GM19351 (cell line): ENCODE data around the gene RMI1.
"Not testable (repeated sequence)": the region's sequence is repeated elsewhere in the genome, so short reads cannot be mapped to it uniquely, and the experiment has no call there.

ENCODE experiments used
- ATAC-seq: cut with Tn5 transposase; IDR thresholded peaks from one replicate; pipeline ENCODE4 v1.9.1; 2021; ENCODE audit warnings: mild to moderate bottlenecking, moderate library complexity; ENCODE audit not compliant: unreplicated experiment

RMI1 gene

GRCh38 chr9:83980395-83981125, at the start of gene RMI1:
TSS of gene RMI1 (plus strand) at chr9:83980805. CDS start at chr9:84000987, 20,182 bp downstream.
- peak; percentile 62 for ATAC-seq

GRCh38 chr9:83930881-83931280, 49.7 kb upstream of the RMI1 start:
- no peak for ATAC-seq

- no peak for ATAC-seq
Measured at GRCh38 chr9:83932011-83932410, 48.6 kb upstream of the RMI1 start.

- ATAC-seq, result no peak
Measured at GRCh38 chr9:83932851-83933250, 47.8 kb upstream of the RMI1 start.

DNA sequence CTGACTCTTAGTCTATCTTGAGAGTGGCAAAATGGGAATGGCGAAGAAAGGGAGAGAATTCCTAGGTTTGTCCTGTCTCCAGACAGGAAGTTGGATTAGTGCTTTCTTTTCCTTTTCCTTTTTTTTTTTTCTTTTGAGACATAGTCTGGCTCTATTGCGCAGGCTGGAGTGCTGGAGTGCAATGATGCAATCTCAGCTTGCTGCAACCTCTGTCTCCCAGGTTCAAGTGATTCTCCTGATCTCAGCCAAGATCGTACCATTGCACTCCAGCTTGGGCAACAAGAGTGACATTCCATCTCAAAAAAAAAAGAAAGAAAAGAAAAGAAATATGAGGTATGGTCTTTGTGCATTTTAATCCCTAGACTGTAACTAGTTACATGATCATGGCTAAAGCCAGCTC, 46.8 kb upstream of the RMI1 start:
- ATAC-seq, result no peak

GRCh38 chr9:83934569-83935275, 45.9 kb upstream of the RMI1 start:
- no peak for ATAC-seq

GRCh38 chr9:83935276-83935935, 45.2 kb upstream of the RMI1 start:
- ATAC-seq, result no peak

GRCh38 chr9:83936523-83936922, 44.1 kb upstream of the RMI1 start:
- no peak for ATAC-seq

DNA sequence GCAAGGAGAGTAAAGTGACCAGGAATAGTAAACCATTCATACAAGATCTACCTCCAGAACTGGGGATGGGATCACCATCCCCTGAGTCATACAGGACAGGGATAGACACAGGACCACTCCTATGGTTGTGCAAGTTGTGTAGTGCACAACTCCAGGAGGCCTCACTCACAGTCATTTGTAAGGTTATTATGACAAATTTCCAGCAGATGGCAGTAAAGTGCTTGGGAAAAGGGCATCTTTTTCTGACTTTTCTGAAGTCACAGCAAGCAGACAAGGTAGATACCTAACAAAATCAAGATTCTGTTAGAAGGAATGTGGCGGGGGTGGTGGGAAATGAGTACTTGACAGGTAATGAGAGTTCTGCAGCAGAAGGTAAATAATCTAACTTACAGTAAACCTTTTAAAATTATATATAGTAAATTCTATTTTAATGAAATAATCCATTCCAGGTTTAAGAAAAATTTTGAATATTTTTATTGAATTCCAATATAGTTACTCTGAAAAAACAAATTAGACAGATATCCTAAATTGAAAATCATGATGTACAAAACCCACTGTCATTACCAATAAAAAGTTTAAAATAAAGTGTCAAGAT, 42.6 kb upstream of the RMI1 start:
- ATAC-seq, result no peak

DNA sequence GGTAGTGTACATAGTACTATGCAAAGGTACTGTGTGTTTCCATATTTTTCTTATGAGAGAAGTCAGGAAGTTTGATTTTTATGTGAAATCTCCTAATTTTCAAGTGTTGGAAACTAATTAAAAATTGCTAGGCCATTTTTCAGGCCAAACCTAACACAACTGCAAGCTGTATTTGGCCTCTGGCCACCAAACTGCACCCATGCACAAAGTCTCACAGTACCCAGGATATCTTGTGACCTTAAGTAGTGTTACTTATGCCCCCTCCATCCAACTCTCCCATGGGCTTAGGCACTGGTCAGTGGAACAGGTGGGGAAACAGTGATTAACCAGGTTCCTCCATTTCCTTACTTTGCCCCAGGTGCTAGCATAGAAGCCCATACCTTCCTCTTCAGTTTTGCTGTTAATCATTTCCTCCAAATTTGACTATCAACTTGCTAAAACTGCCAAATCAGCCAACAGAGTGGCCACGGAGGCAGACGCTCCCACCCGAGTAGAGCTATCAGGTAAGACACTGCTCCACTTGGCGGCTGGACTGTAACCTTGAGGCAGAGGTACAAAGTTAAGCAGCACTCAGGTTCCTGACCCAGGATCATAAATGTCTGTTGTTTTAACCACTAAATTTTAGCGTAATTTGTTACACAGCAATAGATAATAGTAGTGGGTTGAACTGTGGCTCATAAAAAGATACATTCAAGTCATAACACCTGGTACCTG, 39.9 kb upstream of the RMI1 start:
- no peak for ATAC-seq

DNA sequence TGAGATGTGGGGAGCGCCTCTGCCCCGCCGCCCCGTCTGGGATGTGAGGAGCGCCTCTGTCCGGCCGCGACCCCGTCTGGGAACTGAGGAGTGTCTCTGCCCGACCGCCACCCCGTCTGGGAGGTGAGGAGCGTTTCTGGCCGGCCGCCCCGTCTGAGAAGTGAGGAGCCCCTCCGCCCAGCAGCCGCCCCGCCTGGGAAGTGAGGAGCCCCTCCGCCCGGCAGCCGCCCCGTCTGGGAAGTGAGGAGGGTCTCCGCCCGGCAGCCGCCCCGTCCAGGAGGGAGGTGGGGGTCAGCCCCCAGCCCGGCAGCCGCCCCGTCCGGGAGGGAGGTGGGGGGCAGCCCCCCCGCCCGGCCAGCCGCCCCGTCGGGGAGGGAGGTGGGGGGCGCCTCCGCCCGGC, 32.5 kb upstream of the RMI1 start:
- ATAC-seq, result not testable (repeated sequence)

- ATAC-seq, result peak; percentile 65
Measured at GRCh38 chr9:83956086-83956435, 24.5 kb upstream of the RMI1 start.

- ATAC-seq, result peak; percentile 80
Measured at GRCh38 chr9:83956436-83957247, 24.0 kb upstream of the RMI1 start.

DNA sequence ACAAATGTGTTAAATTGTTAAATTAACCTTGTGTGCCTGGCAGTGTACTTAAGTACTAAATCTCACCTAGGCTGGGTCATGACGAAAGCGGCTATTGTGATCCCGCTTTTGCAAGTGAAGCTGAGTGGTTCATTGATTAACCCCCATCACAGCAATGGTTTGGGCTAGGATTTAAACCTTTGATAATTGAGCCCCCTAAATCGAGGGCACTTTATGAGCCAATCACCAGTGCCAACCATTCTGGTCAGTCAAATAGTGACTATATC, 23.4 kb upstream of the RMI1 start:
- no peak for ATAC-seq

DNA sequence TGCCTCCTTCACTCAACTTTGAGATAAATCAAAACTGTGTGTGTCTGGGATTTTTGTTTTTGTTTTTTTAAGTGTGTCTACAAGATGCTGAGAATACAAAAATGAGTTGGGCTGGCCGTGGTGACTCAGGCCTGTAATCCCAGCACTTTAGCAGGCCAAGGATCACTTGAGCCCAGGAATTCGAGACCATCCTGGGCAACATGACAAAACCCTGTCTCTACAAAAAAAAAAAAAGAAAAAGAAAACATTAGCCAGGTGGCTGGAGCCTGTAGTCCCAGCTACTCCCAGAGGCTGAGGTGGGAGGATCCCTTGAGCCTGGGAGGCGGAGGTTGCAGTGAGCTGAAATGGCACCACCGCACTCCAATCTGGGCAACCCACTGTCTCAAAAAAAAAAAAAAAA, 21.5 kb upstream of the RMI1 start:
- no peak for ATAC-seq

GRCh38 chr9:83960991-83961390, 19.6 kb upstream of the RMI1 start:
- no peak for ATAC-seq

GRCh38 chr9:83962165-83962564, 18.4 kb upstream of the RMI1 start:
- no peak for ATAC-seq

DNA sequence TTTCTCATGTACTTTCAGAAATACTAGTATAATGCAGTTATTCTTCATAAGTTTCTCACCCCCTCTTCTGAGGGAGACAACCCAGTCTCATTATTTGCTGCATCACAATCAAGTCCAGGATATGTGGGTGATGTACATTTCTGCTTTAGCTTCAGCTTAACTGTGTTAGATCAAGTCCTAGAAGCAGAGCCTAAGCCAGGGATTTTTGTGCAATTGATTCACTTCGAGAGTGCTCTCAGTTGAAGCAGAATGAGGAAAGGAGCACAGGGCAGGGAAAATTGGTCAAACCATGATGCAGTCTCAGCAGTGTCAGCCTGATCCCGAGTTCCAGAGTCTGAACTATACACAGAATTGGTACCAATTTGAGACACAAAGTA, 15.6 kb upstream of the RMI1 start:
- no peak for ATAC-seq

DNA sequence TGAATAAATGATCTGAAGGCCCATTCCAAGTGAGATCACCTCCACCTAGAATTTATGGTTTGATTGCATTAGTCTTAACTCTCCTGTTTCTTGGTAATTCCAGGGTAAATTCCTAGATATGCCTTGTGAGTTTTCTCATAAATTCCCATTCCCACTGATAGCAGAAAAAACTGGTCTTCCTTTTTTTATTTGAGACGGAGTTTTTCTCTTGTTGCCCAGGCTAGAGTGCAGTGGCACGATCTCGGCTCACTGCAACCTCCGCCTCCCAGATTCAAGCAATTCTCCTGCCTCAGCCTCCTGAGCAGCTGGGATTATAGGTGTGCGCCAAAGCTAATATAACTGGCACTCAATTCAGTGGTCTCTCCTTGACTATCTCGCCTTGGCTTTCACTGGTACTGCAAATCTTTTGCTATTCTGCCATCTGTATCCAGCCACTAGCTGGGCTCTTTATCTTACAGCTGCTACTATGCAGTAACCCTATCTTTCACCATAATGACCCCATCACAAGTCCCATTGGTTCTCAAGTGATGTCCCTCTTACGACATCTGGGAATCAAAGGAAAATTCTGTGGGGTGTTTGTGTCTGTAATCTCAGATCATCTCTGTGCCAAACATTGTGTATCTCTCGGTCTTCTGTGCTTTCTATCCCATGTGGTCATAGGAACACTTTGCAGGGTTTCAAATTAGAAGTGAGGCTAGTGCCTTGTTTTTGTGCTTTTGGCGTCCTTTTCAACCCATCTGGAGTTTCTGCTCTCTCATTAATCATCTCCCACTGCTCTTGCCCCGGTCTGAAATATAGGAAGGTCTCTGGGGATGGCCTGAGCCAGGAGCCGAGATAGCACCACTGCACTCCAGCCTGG, 15.0 kb upstream of the RMI1 start:
- ATAC-seq, result no peak

DNA sequence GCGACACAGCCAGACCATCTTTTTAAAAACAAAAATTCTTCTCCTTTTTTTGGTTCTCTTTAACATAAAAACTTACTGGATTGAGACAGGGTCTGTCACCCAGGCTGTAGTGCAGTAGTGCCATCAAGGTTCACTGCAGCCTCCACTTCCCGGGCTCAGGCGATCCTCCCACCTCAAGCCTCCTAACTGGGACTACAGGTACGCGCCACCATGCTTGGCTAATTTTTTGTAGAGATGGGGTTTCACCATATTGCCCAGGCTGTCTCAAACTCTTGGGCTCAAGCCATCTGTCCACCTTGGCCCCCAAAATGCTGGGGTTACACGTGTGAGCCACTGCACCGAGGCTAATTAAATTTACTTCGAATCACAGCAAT, 14.4 kb upstream of the RMI1 start:
- ATAC-seq, result no peak
